ENCODE data around the gene COQ8B. TPM values are rescaled to one million over a fixed set of nuclear protein-coding genes. Genes with fewer than 3 reads are reported as not detected.
A peak's percentile ranks its signal among the peaks of the same experiment; 100 is the strongest.

COQ8B gene
- total RNA-seq, 2 donors from 2014 or later, result 23.3 to 26.6 TPM

- H3K27me3 ChIP-seq, result no peaks in the 10 kb centered on the region
- H3K9me3 ChIP-seq, result no peaks in the 10 kb centered on the region
- DNase-seq (ENCODE audit: low spot score), result peak; percentile 96
- H3K4me1 ChIP-seq, result peaks cover 0 to 41% of the 10 kb centered on the region in 2 donors
- H3K27ac ChIP-seq, result peak overlapping the region; percentile 90 to 91
- no peak for TF ChIP-seq CTCF (IDR thresholded peaks at IDR 0.05)
- H3K4me3 ChIP-seq, result peak overlapping the region; percentile 53 to 90
- peaks cover 10% of the 10 kb centered on the region for H3K36me3 ChIP-seq
Measured at GRCh38 chr19:40690693-40691420, 25.8 kb downstream of the COQ8B start.

GRCh38 chr19:40690050-40690692, 26.5 kb downstream of the COQ8B start, which contains the start of gene NUMBL:
TSS of gene NUMBL (minus strand) at chr19:40690651. CDS start at chr19:40690483, 168 bp downstream.
- Histone ChIP-seq H3K27ac (peak within 1 kb of the TSS; percentile 90 to 91), H3K9me3 (no peaks in the 10 kb centered on the region), H3K36me3 (peaks cover 8% of the 10 kb centered on the region), H3K4me3 (peak within 1 kb of the TSS; percentile 53 to 90), H3K27me3 (no peaks in the 10 kb centered on the region), H3K4me1 (peaks cover 0 to 41% of the 10 kb centered on the region in 2 donors)
- no peak for TF ChIP-seq CTCF (IDR thresholded peaks at IDR 0.05)
- DNase-seq (ENCODE audit: low spot score), result no peak

- H3K27me3 ChIP-seq, result no peaks in the 10 kb centered on the region
- no peaks in the 10 kb centered on the region for H3K9me3 ChIP-seq
- DNase-seq (ENCODE audit: low spot score), result no peak
- peak overlapping the region; percentile 53 to 90 for H3K4me3 ChIP-seq
- no peak for TF ChIP-seq CTCF (IDR thresholded peaks at IDR 0.05)
- H3K27ac ChIP-seq, result peak overlapping the region; percentile 90 to 91
- H3K36me3 ChIP-seq, result peaks cover 15% of the 10 kb centered on the region
- H3K4me1 ChIP-seq, result peaks cover 0 to 41% of the 10 kb centered on the region in 2 donors
Measured at GRCh38 chr19:40689339-40690049, 27.2 kb downstream of the COQ8B start.

GRCh38 chr19:40688987-40689338, 27.7 kb downstream of the COQ8B start:
- TF ChIP-seq CTCF (IDR thresholded peaks at IDR 0.05), result no peak
- no peak for DNase-seq (ENCODE audit: low spot score)
- peaks cover 0 to 41% of the 10 kb centered on the region in 2 donors for H3K4me1 ChIP-seq
- H3K36me3 ChIP-seq, result peaks cover 20% of the 10 kb centered on the region
- H3K4me3 ChIP-seq, result peak overlapping the region; percentile 53 to 90
- H3K27me3 ChIP-seq, result no peaks in the 10 kb centered on the region
- peak overlapping the region; percentile 90 to 91 for H3K27ac ChIP-seq
- no peaks in the 10 kb centered on the region for H3K9me3 ChIP-seq

- H3K36me3 ChIP-seq, result peaks cover 25% of the 10 kb centered on the region
- H3K4me3 ChIP-seq, result peak overlapping the region in 1 of 2 donors; percentile 90
- peaks cover 0 to 41% of the 10 kb centered on the region in 2 donors for H3K4me1 ChIP-seq
- H3K27ac ChIP-seq, result peak overlapping the region; percentile 51 to 91
- DNase-seq (ENCODE audit: low spot score), result no peak
- no peaks in the 10 kb centered on the region for H3K27me3 ChIP-seq
- no peaks in the 10 kb centered on the region for H3K9me3 ChIP-seq
- no peak for TF ChIP-seq CTCF (IDR thresholded peaks at IDR 0.05)
Measured at GRCh38 chr19:40688309-40688708, 28.4 kb downstream of the COQ8B start.
